GM13976 (cell line): Measurements from ENCODE around the gene MED15.

ENCODE experiments used
- DNase-seq: peaks from one replicate; pipeline ENCODE4 v3.0.0; 2012; ENCODE audit warnings: low spot score
- in situ Hi-C: fragments of 300-500 bp; cut with MboI; formaldehyde crosslinking; loops from one replicate; pipeline ENCODE4 v1.12.0; 2022; ENCODE audit warnings: low sequenced_read_pairs, mixed read lengths, inconsistent platforms; ENCODE audit not compliant: unreplicated experiment
- TF ChIP-seq, protein P1 (sequence below): IDR thresholded peaks from 2 replicates; pipeline ENCODE4 v1.5.1; 2012; ENCODE audit warnings: borderline replicate concordance, mild to moderate bottlenecking; ENCODE audit not compliant: insufficient read depth; ENCODE audit errors: extremely low read depth, missing control alignments, control extremely low read depth

Gene MED15

DNA sequence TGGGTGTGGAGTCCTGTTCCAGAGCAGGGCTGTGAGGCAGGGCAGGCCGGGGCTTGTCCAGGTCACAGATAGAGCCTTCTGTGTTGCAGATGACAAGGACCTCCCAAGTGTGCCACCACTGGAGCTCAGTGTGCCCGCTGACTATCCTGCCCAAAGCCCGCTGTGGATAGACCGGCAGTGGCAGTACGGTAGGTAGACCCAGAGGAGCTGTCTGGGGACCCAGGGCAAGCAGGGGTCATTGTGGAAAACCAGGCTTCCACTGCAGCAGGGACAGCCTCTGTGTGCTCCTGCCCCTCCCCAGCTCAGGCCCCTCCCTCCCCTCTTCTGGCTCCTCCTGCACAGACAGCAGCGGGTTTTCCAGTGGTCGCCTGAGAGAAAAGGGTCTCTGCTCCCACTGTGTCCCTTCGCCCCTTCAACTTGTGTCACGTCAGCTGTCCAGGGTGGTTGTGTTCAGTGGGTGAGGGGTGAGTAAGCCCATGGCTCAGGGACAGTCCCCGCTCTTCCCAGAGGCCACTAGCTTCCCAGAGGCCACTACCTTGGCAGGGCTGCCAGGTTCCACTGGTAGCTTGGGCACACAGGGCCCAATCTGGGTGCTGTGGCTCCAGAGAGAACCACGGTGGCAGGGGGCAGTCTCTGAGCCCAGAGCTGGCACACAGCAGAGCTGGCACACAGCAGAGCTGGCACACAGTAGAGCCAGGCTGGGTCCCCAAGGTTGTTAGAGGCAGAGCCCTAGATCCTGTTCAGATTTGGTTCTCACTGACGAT, 78.4 kb downstream of the MED15 start:
- TF ChIP-seq, protein P1, sequence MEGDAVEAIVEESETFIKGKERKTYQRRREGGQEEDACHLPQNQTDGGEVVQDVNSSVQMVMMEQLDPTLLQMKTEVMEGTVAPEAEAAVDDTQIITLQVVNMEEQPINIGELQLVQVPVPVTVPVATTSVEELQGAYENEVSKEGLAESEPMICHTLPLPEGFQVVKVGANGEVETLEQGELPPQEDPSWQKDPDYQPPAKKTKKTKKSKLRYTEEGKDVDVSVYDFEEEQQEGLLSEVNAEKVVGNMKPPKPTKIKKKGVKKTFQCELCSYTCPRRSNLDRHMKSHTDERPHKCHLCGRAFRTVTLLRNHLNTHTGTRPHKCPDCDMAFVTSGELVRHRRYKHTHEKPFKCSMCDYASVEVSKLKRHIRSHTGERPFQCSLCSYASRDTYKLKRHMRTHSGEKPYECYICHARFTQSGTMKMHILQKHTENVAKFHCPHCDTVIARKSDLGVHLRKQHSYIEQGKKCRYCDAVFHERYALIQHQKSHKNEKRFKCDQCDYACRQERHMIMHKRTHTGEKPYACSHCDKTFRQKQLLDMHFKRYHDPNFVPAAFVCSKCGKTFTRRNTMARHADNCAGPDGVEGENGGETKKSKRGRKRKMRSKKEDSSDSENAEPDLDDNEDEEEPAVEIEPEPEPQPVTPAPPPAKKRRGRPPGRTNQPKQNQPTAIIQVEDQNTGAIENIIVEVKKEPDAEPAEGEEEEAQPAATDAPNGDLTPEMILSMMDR = no peak
- DNase-seq = no peak
- in situ Hi-C loops = no loop called here

GRCh38 chr22:20586403-20586745, 79.0 kb downstream of the MED15 start:
- no peak for DNase-seq
- in situ Hi-C loops = no loop called here
- TF ChIP-seq, protein P1 = no peak

GRCh38 chr22:20587206-20587958, 80.0 kb downstream of the MED15 start:
- TF ChIP-seq, protein P1 = no peak
- DNase-seq = no peak
- in situ Hi-C loops = no loop called here

DNA sequence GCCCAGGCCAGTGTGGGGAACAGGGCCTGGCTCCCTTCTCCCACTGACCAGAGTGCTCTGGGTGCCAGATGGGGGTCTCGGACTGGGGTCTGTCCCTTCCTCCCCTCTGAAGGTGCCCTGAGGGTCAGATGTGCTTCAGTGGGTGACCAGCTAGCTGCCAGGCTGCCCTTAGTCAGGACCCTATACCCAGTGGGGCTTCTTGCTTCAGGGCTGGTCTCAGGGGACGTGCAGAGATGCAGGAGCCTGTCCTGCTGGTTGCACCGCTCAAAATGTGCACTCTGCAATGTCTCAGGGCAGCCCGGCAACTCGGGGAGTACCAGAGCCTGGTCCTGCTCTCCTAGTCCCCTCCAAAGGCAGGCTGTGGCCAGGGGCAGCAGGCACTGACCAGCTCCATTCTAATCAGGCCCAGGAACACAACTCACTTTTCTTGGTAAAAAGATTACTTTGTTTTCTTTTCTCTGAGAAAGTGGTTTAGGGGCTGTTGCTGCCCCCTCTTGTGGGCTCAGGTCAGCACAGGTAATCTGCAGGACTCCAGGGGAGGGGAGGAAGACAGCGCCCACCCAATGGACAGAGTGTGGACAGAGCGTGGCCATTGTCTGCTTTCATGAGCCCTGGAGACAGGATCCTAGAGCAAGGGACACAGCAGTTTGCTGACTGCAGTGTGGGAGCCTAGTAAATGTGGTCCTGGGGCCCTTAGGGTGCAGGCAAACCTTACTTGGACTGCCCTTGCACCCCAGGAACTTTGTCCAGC, 80.9 kb downstream of the MED15 start:
- TF ChIP-seq, protein P1 = no peak
- in situ Hi-C loops = no loop called here
- DNase-seq = no peak

GRCh38 chr22:20588843-20589581, 81.6 kb downstream of the MED15 start:
- in situ Hi-C loops = no loop called here
- TF ChIP-seq, protein P1 = no peak
- DNase-seq = no peak
